DMS114 treated with DMSO at 0.1 percent for 48 hours (cell line): ENCODE data around the gene FBXO27.
"Not testable (repeated sequence)": the region's sequence is repeated elsewhere in the genome, so short reads cannot be mapped to it uniquely, and the experiment has no call there.

Experiments used
- DNase-seq: peaks from one replicate; lab custom pipeline; 2025; ENCODE audit not compliant: unreplicated experiment; lab: John Stamatoyannopoulos, UW

Gene FBXO27

GRCh38 chr19:39045506-39045905, 13.2 kb upstream of the FBXO27 start:
- no peak for DNase-seq

- peak; percentile 78 for DNase-seq
Observed at GRCh38 chr19:39038098-39038497, 5.7 kb upstream of the FBXO27 start.

- no peak for DNase-seq
Observed at GRCh38 chr19:39037194-39037593, 4.8 kb upstream of the FBXO27 start.

- no peak for DNase-seq
Observed at GRCh38 chr19:39036581-39036980, 4.2 kb upstream of the FBXO27 start.

GRCh38 chr19:39031368-39032062, 834 bp downstream of the FBXO27 start:
- DNase-seq, result peak; percentile 97

- no peak for DNase-seq
Observed at GRCh38 chr19:39030854-39031367, 1.4 kb downstream of the FBXO27 start.

- DNase-seq, result no peak
Observed at GRCh38 chr19:39024875-39025641, 7.3 kb downstream of the FBXO27 start.

GRCh38 chr19:39021063-39021462, 11.3 kb downstream of the FBXO27 start:
- DNase-seq, result no peak

GRCh38 chr19:39017646-39018045, 14.7 kb downstream of the FBXO27 start:
- no peak for DNase-seq

- DNase-seq, result no peak
Observed at GRCh38 chr19:39017026-39017425, 15.3 kb downstream of the FBXO27 start.

GRCh38 chr19:39014037-39014436, 18.3 kb downstream of the FBXO27 start:
- no peak for DNase-seq

GRCh38 chr19:39009001-39009400, 23.3 kb downstream of the FBXO27 start:
- no peak for DNase-seq

- DNase-seq, result no peak
Observed at GRCh38 chr19:39008137-39008536, 24.2 kb downstream of the FBXO27 start.

GRCh38 chr19:39007096-39007495, 25.3 kb downstream of the FBXO27 start:
- DNase-seq, result no peak

- DNase-seq, result no peak
Observed at GRCh38 chr19:39004403-39004802, 27.9 kb downstream of the FBXO27 start.

- no peak for DNase-seq
Observed at GRCh38 chr19:39003796-39004195, 28.6 kb downstream of the FBXO27 start.

- DNase-seq, result no peak
Observed at GRCh38 chr19:39003188-39003587, 29.2 kb downstream of the FBXO27 start.

GRCh38 chr19:39001041-39001440, 31.3 kb downstream of the FBXO27 start:
- no peak for DNase-seq

- not testable (repeated sequence) for DNase-seq
Observed at GRCh38 chr19:38997576-38997975, 34.8 kb downstream of the FBXO27 start.

GRCh38 chr19:38993271-38993670, 39.1 kb downstream of the FBXO27 start:
- DNase-seq, result no peak

GRCh38 chr19:38990949-38991697, 41.2 kb downstream of the FBXO27 start:
- DNase-seq, result no peak

GRCh38 chr19:38989614-38990013, 42.7 kb downstream of the FBXO27 start:
- DNase-seq, result not testable (repeated sequence)
